Heart left ventricle (tissue), 16 donors: Measurements from ENCODE around the gene LPP. TPM values are rescaled to one million over a fixed set of nuclear protein-coding genes. Genes with fewer than 3 reads are reported as not detected.
A peak's percentile ranks its signal among the peaks of the same experiment; 100 is the strongest.

Experiments used
- ATAC-seq, 4 donors: fragments of 200-7000 bp; cut with Tn5 transposase; one replicate each; pipeline ENCODE4 v1.9.1; 2020 to 2022; ENCODE audit warnings: moderate library complexity in 4 of 4, mild to moderate bottlenecking in 3 of 4, moderate number of reproducible peaks in 1 of 4
- DNase-seq, 5 donors: peaks; one replicate each; pipeline ENCODE4 v3.0.0-alpha.2; 2020
- H3K27ac ChIP-seq, 12 donors: fragments of 200-600 bp; sonication (generic) in 4 of 12; one replicate each; pipeline versions ENCODE4 v1.5.0 to v1.8.0; 2016 to 2022; ENCODE audit warnings: mild to moderate bottlenecking in 2 of 12
- H3K27me3 ChIP-seq, 9 donors: fragments of 200-600 bp; sonication (generic) in 2 of 9; one replicate each; pipeline versions ENCODE4 v1.5.1 to v1.8.0; 2016 to 2022; ENCODE audit warnings: mild to moderate bottlenecking in 3 of 9
- H3K36me3 ChIP-seq, 9 donors: fragments of 200-600 bp; sonication (generic) in 2 of 9; one replicate each; pipeline versions ENCODE4 v1.5.0 to v1.8.0; 2018 to 2022; ENCODE audit warnings: mild to moderate bottlenecking in 2 of 9
- H3K4me1 ChIP-seq, 12 donors: fragments of 200-600 bp; sonication (generic) in 4 of 12; one replicate each; pipeline versions ENCODE4 v1.5.0 to v1.8.0; 2016 to 2022; ENCODE audit warnings: mild to moderate bottlenecking in 3 of 12
- H3K4me3 ChIP-seq, 12 donors: fragments of 200-600 bp; sonication (generic) in 4 of 12; one replicate each; pipeline versions ENCODE4 v1.5.0 to v1.8.0; 2017 to 2022; ENCODE audit warnings: mild to moderate bottlenecking in 9 of 12, moderate library complexity in 4 of 12
- H3K9me3 ChIP-seq, 12 donors: fragments of 200-600 bp; sonication (generic) in 4 of 12; one replicate each; pipeline versions ENCODE4 v1.5.0 to v1.8.0; 2016 to 2022; ENCODE audit warnings: mild to moderate bottlenecking in 1 of 12
- POLR2A ChIP-seq, 2 donors: fragments of 450-650 bp; IDR thresholded peaks; one replicate each; pipeline ENCODE4 v1.6.1; 2017; ENCODE audit warnings: antibody characterized with exemption in 2 of 2, mild to moderate bottlenecking in 2 of 2, moderate library complexity in 2 of 2
- whole genome bisulfite sequencing, 4 donors: extraction: QIAGEN DNeasy Blood & Tissue Kit in 2 of 4; methylation state at CpG; one replicate each; pipeline versions ENCODE4 v1.1.5 to v1.1.7; 2013 to 2018; 5-methylcytosine and 5-hydroxymethylcytosine counted together
- intact Hi-C, 10 donors: fragments of 100-400 bp; cut with DNase I; formaldehyde crosslinking; loops; one replicate each; pipeline versions ENCODE4 v1.11.1 to v1.14.2; 2022
- polyA plus RNA-seq, 2 donors: library from polyadenylated mRNA; stranded (reverse); fragments of 200-250 nt; gene quantifications; one replicate each; pipeline ENCODE4 v1.2.3, GENCODE V29; 2013
- total RNA-seq, 9 donors: library from RNA; depleted of rRNA in 2 of 9; stranded (reverse); fragments of >200 nt in 2 of 9; fragmentation: NEBNext Ultra II Directional in 3 of 9; extraction: Animal tissue kit (Norgen Biotek cat#: 25700) in 3 of 9; gene quantifications; one replicate each; pipeline versions ENCODE4 v1.1.0 to v1.2.4, GENCODE V29; 2016 to 2023
- TF ChIP-seq, protein P1 (sequence below), 12 donors: fragments of 200-600 bp; sonication (generic) in 4 of 12; IDR thresholded peaks; one replicate each; pipeline versions ENCODE4 v1.5.0 to v1.8.0; 2018 to 2022; ENCODE audit warnings: antibody characterized with exemption in 12 of 12, mild to moderate bottlenecking in 5 of 12
- donor health status: ischemic (EF 13 %, LVEDD 7.1; RV severe dilation, severe dysfunction).
- donor health status: healthy with polysubstance abuse.
- donor health status: DM: no; HTN: yes; CAD: no.
- donor health status: DM: no; HTN: no; CAD: no.
- donor health status: ischemic (EF 25% LVEDD 6.9; RV normal size, moderate dysfunction).
- donor health status: ischemic (EF 25% LVEDD 5.7; RV mildly dilated, moderate dysfunction).
- donor health status: healthy.
- donor health status: DM: yes; HTN: yes; CAD: no.
- donor health status: ischemic (EF 35%, LVEDD 5.7; RV mildly dilated, moderate dysfunction).
- donor health status: nonischemic (EF 11% LVEDD 7.7; RV severe dilation, severe dysfunction).
- donor health status: DM: yes; HTN: yes; CAD: no.
- donor health status: PGD.
- donor health status: ischemic (EF 29% LVEDD 5.4; RV normal size, mild dysfunction).
- donor health status: nonischemic (EF 23%, LVEDD 6.1; RV moderate dilation, normal function).

Gene LPP
- total and polyA plus RNA-seq, 11 donors = 9.2 to 178 (median 100) TPM

DNA sequence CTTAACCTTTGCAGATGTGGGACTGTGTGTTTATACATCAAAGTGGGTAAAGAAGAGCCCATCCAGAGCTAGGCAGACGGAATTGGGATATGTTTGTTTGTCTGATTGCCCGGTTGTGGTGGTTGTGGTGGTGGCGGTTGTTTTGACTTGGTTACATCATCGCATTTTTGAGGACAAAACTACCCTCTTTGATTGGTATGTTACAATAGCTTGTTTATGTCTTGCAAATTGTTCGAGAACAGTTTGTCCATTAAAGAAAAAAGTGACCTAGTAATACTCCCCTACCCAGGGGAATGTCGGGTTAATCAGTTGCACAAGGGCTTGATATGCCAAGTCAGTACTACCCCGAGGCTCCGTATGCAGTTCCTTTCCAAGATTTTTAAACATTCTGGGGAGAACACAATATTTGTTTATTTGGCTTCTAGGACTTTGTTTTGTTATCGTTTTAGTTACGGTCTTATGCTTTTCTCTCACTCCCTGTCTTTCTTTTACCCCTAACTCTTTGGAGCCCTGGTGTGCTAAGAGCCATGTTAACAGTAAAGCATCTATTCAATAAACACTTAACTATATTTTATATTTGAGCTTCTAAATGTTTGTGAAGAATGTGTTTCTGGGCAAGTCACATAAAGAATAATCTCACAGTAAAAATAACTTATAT is 315.4 kb downstream of the LPP start:
- whole genome bisulfite sequencing, 4 donors = 75 to 81% (median 80%) methylated on average over 10 of the region's 10 CpGs
- Histone ChIP-seq H3K27me3 (no peaks in the 10 kb centered on the region), H3K4me3 (no peak overlapping the region), H3K27ac (peak overlapping the region in 3 of 12 donors; percentile 24 to 65 (median 33)), H3K36me3 (no peaks in the 10 kb centered on the region), H3K9me3 (peaks cover 0 to 7% (median 0%) of the 10 kb centered on the region in 12 donors), H3K4me1 (peaks cover 0 to 35% (median 18%) of the 10 kb centered on the region in 12 donors)
- intact Hi-C loops = no loop called here
- TF ChIP-seq, protein P1, sequence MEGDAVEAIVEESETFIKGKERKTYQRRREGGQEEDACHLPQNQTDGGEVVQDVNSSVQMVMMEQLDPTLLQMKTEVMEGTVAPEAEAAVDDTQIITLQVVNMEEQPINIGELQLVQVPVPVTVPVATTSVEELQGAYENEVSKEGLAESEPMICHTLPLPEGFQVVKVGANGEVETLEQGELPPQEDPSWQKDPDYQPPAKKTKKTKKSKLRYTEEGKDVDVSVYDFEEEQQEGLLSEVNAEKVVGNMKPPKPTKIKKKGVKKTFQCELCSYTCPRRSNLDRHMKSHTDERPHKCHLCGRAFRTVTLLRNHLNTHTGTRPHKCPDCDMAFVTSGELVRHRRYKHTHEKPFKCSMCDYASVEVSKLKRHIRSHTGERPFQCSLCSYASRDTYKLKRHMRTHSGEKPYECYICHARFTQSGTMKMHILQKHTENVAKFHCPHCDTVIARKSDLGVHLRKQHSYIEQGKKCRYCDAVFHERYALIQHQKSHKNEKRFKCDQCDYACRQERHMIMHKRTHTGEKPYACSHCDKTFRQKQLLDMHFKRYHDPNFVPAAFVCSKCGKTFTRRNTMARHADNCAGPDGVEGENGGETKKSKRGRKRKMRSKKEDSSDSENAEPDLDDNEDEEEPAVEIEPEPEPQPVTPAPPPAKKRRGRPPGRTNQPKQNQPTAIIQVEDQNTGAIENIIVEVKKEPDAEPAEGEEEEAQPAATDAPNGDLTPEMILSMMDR (IDR thresholded peaks at IDR 0.05) = no peak
- TF ChIP-seq POLR2A (IDR thresholded peaks at IDR 0.05) = no peak
- no peak for DNase-seq
- peak in 1 of 4 donors; percentile 42 for ATAC-seq

DNA sequence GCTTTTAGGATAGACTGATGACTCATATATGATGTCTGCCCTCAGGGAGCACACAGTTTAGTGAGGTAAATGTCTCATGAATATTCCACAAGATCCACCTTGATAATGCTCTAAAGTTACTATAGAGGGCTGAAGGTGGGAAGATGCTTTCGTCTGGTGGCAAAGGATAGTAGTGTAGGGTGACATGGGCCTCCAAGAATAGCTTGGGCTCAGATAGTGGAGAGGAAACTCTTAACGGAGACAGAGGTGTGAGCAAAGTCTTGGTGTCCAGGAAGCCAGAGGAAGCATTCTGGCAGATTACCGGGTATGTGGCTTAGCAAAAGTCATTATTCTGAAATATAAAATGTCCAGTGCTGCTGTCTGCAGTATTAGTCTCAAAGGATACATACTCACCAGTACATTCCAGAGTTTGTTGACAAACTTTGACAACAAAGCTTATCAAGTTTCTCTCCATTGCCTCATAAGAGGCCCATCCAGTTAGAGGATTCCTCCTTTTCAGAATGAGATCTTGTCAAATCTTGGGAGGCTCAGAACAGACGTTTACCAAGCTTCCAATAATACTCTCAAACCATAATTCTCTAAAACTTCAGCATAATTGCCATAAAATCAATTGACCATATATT is 316.7 kb downstream of the LPP start:
- Histone ChIP-seq H3K36me3 (no peaks in the 10 kb centered on the region), H3K4me3 (no peak overlapping the region), H3K9me3 (peaks cover 0 to 7% (median 0%) of the 10 kb centered on the region in 12 donors), H3K27ac (peak overlapping the region in 3 of 12 donors; percentile 10 to 26 (median 19)), H3K27me3 (no peaks in the 10 kb centered on the region), H3K4me1 (peaks cover 0 to 35% (median 18%) of the 10 kb centered on the region in 12 donors)
- WGBS, 4 donors = 54 to 56% (median 54%) methylated on average over 4 of the region's 4 CpGs
- DNase-seq (no peak), ATAC-seq (peak in 3 of 4 donors; percentile 44 to 51 (median 47))
- intact Hi-C loops = no loop called here
- TF ChIP-seq, protein P1 (IDR thresholded peaks at IDR 0.05) = no peak
- no peak for TF ChIP-seq POLR2A (IDR thresholded peaks at IDR 0.05)

DNA sequence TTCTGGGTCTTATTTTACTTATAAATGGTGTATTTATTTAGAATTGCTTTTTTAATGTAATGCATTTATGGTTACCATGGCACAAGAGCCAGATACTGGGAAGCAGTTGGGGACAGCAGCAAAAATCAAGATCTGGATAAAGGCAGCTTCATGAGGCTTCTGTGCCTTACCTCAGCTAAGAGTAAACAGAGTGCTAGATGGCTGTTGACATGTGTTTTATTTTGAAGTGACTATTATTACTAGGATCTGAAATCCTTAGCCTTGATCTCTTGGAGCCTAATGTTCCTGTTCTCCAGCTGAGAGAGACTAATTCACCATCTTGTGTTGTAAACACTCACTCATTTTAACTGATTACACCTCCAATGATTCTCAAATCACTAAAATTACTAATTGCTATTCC is 317.8 kb downstream of the LPP start:
- Histone ChIP-seq H3K9me3 (peaks cover 0 to 7% (median 0%) of the 10 kb centered on the region in 12 donors), H3K27me3 (no peaks in the 10 kb centered on the region), H3K4me1 (peaks cover 0 to 39% (median 20%) of the 10 kb centered on the region in 12 donors), H3K27ac (peak overlapping the region in 9 of 12 donors; percentile 0 to 63 (median 40)), H3K4me3 (no peak overlapping the region), H3K36me3 (no peaks in the 10 kb centered on the region)
- no peak for DNase-seq
- intact Hi-C loops = no loop called here
- no peak for ATAC-seq
- TF ChIP-seq, protein P1 (IDR thresholded peaks at IDR 0.05) = no peak
- TF ChIP-seq POLR2A (IDR thresholded peaks at IDR 0.05) = no peak

DNA sequence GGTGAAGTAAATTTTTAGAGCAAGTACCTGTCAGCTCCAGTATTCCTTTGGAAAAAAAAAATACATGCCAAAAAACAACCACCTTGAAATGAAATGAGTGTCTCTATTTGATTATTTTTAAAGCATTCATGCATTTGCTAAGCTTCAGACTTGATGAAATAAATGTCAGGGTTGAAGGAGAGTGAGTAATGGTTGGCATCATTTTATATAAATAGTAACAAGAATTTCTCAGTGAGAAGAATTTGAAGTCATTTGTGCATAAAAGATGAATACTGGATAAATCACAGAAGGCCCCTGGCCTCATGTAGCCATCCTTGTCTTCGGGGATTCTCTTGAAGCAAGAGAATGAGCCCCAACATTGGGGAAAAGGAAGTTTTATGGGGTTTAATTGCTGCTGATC is 318.4 kb downstream of the LPP start:
- 75 to 91% (median 87%) methylated on average over 1 of the region's 1 CpG for WGBS, 4 donors
- Histone ChIP-seq H3K4me3 (no peak overlapping the region), H3K36me3 (no peaks in the 10 kb centered on the region), H3K4me1 (peaks cover 0 to 45% (median 25%) of the 10 kb centered on the region in 12 donors), H3K27me3 (no peaks in the 10 kb centered on the region), H3K9me3 (peaks cover 0 to 4% (median 0%) of the 10 kb centered on the region in 12 donors), H3K27ac (peak overlapping the region in 10 of 12 donors; percentile 0 to 63 (median 44))
- ATAC-seq = peak in 1 of 4 donors; percentile 18
- no peak for DNase-seq
- intact Hi-C loops = no loop called here
- no peak for TF ChIP-seq POLR2A (IDR thresholded peaks at IDR 0.05)
